ENCODE results near the gene SUMF2. TPM values are rescaled to one million over a fixed set of nuclear protein-coding genes. Genes with fewer than 3 reads are reported as not detected.
"Not testable (repeated sequence)": the region's sequence is repeated elsewhere in the genome, so short reads cannot be mapped to it uniquely, and the experiment has no call there.

Gene SUMF2
- total RNA-seq, 1 donor = 209 TPM

DNA sequence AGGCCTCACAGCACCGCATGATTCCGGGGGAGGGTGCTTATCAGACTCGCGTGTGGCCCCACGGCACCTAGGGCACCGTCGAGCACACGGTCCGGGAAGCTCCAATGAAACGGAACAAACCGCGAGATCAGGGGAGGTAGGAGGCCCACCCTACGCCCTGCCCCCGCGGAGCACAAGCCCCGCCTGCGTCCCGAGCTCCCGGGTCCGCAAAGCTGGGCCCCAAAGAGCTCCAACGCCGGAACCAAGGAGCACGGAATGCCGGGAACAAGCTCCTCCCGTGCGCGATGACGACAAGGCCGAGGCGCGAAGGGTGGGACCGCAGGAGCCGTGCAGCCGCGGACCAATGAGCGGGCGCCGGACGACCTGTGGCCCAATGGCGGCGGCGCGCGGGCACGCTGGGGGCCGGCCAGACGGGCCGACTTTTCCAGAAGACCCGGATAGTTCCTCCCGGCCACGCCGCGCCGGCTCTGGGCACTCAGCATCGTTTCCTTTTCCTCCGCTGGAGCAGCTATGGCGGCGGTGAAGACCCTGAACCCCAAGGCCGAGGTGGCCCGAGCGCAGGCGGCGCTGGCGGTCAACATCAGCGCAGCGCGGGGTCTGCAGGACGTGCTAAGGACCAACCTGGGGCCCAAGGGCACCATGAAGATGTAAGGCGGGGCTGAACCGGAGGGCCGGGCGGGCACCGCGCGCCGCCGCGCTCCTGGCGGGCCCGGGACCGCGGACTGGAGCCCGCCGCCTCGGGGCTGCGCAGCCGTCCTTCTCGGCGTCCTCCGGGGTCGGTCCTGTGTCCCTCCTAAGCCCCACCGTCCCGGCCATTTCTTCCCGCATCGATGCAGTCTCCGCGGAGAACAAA is 12.5 kb upstream of the SUMF2 start, which contains the start of the genes CCT6A and PSPH:
Gene CCT6A, plus strand, starts transcription at position 427 of the 853 bp plus-strand sequence. Its CDS starts 84 bp downstream, at position 511.
Gene PSPH, minus strand, starts transcription at position 106 of the 853 bp plus-strand sequence. CDS start 30,232 bp downstream, outside the sequence.
- TF ChIP-seq, protein P1, sequence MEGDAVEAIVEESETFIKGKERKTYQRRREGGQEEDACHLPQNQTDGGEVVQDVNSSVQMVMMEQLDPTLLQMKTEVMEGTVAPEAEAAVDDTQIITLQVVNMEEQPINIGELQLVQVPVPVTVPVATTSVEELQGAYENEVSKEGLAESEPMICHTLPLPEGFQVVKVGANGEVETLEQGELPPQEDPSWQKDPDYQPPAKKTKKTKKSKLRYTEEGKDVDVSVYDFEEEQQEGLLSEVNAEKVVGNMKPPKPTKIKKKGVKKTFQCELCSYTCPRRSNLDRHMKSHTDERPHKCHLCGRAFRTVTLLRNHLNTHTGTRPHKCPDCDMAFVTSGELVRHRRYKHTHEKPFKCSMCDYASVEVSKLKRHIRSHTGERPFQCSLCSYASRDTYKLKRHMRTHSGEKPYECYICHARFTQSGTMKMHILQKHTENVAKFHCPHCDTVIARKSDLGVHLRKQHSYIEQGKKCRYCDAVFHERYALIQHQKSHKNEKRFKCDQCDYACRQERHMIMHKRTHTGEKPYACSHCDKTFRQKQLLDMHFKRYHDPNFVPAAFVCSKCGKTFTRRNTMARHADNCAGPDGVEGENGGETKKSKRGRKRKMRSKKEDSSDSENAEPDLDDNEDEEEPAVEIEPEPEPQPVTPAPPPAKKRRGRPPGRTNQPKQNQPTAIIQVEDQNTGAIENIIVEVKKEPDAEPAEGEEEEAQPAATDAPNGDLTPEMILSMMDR (IDR thresholded peaks at IDR 0.05; ENCODE audit: insufficient read depth, low read depth, low read length) = no peak
- DNase-seq (ENCODE audit: low read depth) = peak; percentile 99
- peak within 1 kb of the TSS; percentile 93 for H3K4me3 ChIP-seq (ENCODE audit: low read depth, low read length)

- no peak overlapping the region for H3K4me3 ChIP-seq (ENCODE audit: low read depth, low read length)
- TF ChIP-seq, protein P1 (IDR thresholded peaks at IDR 0.05; ENCODE audit: insufficient read depth, low read depth, low read length) = no peak
- DNase-seq (ENCODE audit: low read depth) = no peak
These were observed 10.7 kb upstream of the SUMF2 start for GRCh38 chr7:56053379-56053778.

- no peak overlapping the region for H3K4me3 ChIP-seq (ENCODE audit: low read depth, low read length)
- DNase-seq (ENCODE audit: low read depth) = no peak
- TF ChIP-seq, protein P1 (IDR thresholded peaks at IDR 0.05; ENCODE audit: insufficient read depth, low read depth, low read length) = no peak
These were observed 10.1 kb upstream of the SUMF2 start for GRCh38 chr7:56053993-56054392.

DNA sequence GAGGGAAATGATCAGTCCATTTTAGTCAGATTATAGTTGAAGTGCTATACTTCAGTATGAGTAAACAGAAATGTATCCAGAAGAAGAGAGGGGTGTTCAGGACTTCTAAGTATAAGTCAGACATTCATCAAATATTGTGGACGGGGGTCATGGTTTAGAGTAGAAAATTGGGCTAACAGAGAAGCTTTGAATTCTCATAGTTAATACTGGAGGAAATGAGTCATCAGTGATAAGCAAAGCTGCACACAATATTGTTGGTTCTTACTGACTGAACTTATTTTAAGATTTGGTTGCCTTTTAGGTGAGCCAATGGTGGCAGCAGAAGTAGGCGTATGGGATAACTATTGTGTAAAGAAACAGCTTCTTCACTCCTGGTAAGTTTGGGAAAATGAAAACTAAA is 1.7 kb upstream of the SUMF2 start:
- no peak overlapping the region for H3K4me3 ChIP-seq (ENCODE audit: low read depth, low read length)
- peak; percentile 75 for DNase-seq (ENCODE audit: low read depth)
- TF ChIP-seq, protein P1 (IDR thresholded peaks at IDR 0.05; ENCODE audit: insufficient read depth, low read depth, low read length) = no peak

- no peak overlapping the region for H3K4me3 ChIP-seq (ENCODE audit: low read depth, low read length)
- TF ChIP-seq, protein P1 (IDR thresholded peaks at IDR 0.05; ENCODE audit: insufficient read depth, low read depth, low read length) = no peak
- DNase-seq (ENCODE audit: low read depth) = no peak
These were observed 595 bp upstream of the SUMF2 start for GRCh38 chr7:56063500-56063881.

GRCh38 chr7:56066376-56066775 is 2.3 kb downstream of the SUMF2 start:
- H3K4me3 ChIP-seq (ENCODE audit: low read depth, low read length); DNase-seq (ENCODE audit: low read depth): not testable (repeated sequence)

DNA sequence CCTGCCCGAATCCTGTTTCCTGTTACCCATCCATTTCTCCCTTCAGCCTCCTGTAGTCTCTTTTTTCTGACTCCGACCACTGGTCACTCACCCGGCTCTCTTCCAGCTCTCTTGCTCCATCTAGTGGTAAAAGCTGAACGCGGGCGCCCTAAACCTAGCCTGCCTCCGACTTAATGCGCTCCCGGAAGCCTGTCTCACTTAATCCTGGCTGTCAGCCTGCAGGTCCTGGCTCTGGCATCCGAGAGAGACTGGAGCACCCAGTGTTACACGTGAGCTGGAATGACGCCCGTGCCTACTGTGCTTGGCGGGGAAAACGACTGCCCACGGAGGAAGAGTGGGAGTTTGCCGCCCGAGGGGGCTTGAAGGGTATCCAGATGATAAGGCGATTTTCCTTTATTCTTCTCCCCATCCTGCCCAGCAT is 10.3 kb downstream of the SUMF2 start:
- TF ChIP-seq, protein P1 (IDR thresholded peaks at IDR 0.05; ENCODE audit: insufficient read depth, low read depth, low read length) = peak; percentile 94
- peak; percentile 83 for DNase-seq (ENCODE audit: low read depth)
- H3K4me3 ChIP-seq (ENCODE audit: low read depth, low read length) = no peak overlapping the region
